Measurements from ENCODE around the gene YY1. TPM values are rescaled to one million over a fixed set of nuclear protein-coding genes. Genes with fewer than 3 reads are reported as not detected.
"Not testable (repeated sequence)": the region's sequence is repeated elsewhere in the genome, so short reads cannot be mapped to it uniquely, and the experiment has no call there.

The YY1 gene
- total RNA-seq, 2 donors from 2014 or later, result 44.4 to 60.7 TPM

- Histone ChIP-seq H3K27ac (no peak overlapping the region), H3K36me3 (no peaks in the 10 kb centered on the region), H3K27me3 (replicated peaks; ENCODE audit: insufficient read depth) (no peaks in the 10 kb centered on the region), H3K4me3 (no peak overlapping the region), H3K9me3 (no peaks in the 10 kb centered on the region), H3K4me1 (replicated peaks) (peaks cover under 1% of the 10 kb centered on the region)
- 68% methylated on average over 7 of the region's 10 CpGs for WGBS
- intact Hi-C loops (cut with DNase I), result no loop called here
- TF ChIP-seq POLR2AphosphoS5 (IDR thresholded peaks at IDR 0.05) (no peak), CTCF (IDR thresholded peaks at IDR 0.05) (no peak), POLR2A (IDR thresholded peaks at IDR 0.05) (no peak)
- DNase-seq (ENCODE audit: low spot score), result no peak
Observed at GRCh38 chr14:100286484-100287191, 47.7 kb downstream of the YY1 start.

GRCh38 chr14:100287202-100287997 is 48.5 kb downstream of the YY1 start:
- TF ChIP-seq POLR2AphosphoS5 (IDR thresholded peaks at IDR 0.05) (no peak), CTCF (IDR thresholded peaks at IDR 0.05) (no peak), POLR2A (IDR thresholded peaks at IDR 0.05) (no peak)
- 74% methylated on average over 12 of the region's 12 CpGs for WGBS
- no peaks in the 10 kb centered on the region for H3K36me3 ChIP-seq
- H3K4me3 ChIP-seq, result no peak overlapping the region
- H3K27me3 ChIP-seq (replicated peaks; ENCODE audit: insufficient read depth), result no peaks in the 10 kb centered on the region
- intact Hi-C loops (cut with DNase I), result no loop called here
- no peak overlapping the region for H3K27ac ChIP-seq
- H3K9me3 ChIP-seq, result no peaks in the 10 kb centered on the region
- DNase-seq (ENCODE audit: low spot score), result no peak
- H3K4me1 ChIP-seq (replicated peaks), result no peaks in the 10 kb centered on the region

GRCh38 chr14:100287998-100288295 is 49.0 kb downstream of the YY1 start:
- H3K36me3 ChIP-seq; H3K4me1 ChIP-seq (replicated peaks); H3K27me3 ChIP-seq (replicated peaks; ENCODE audit: insufficient read depth); H3K9me3 ChIP-seq; H3K27ac ChIP-seq; H3K4me3 ChIP-seq; intact Hi-C loops (cut with DNase I); DNase-seq (ENCODE audit: low spot score): not testable (repeated sequence)
- 82% methylated on average over 8 of the region's 8 CpGs for WGBS

- DNase-seq (ENCODE audit: low spot score), result no peak
- Histone ChIP-seq H3K4me3 (no peak overlapping the region), H3K27me3 (replicated peaks; ENCODE audit: insufficient read depth) (no peaks in the 10 kb centered on the region), H3K36me3 (peaks cover 0 to 4% of the 10 kb centered on the region in 2 donors), H3K9me3 (no peaks in the 10 kb centered on the region), H3K27ac (no peak overlapping the region), H3K4me1 (replicated peaks) (no peaks in the 10 kb centered on the region)
- intact Hi-C loops (cut with DNase I), result no loop called here
- 75% methylated on average over 12 of the region's 12 CpGs for WGBS
- no peak for TF ChIP-seq POLR2AphosphoS5 (IDR thresholded peaks at IDR 0.05)
- TF ChIP-seq CTCF (IDR thresholded peaks at IDR 0.05), result no peak
- TF ChIP-seq POLR2A (IDR thresholded peaks at IDR 0.05), result no peak
Observed at GRCh38 chr14:100288382-100289185, 49.6 kb downstream of the YY1 start.

- no peak overlapping the region for H3K27ac ChIP-seq
- 80% methylated on average over 9 of the region's 9 CpGs for WGBS
- intact Hi-C loops (cut with DNase I), result no loop called here
- H3K36me3 ChIP-seq, result peaks cover 0 to 4% of the 10 kb centered on the region in 2 donors
- no peaks in the 10 kb centered on the region for H3K27me3 ChIP-seq (replicated peaks; ENCODE audit: insufficient read depth)
- DNase-seq (ENCODE audit: low spot score), result no peak
- no peaks in the 10 kb centered on the region for H3K4me1 ChIP-seq (replicated peaks)
- H3K4me3 ChIP-seq, result no peak overlapping the region
- H3K9me3 ChIP-seq, result no peaks in the 10 kb centered on the region
- TF ChIP-seq POLR2AphosphoS5 (IDR thresholded peaks at IDR 0.05) (no peak), POLR2A (IDR thresholded peaks at IDR 0.05) (no peak), CTCF (IDR thresholded peaks at IDR 0.05) (no peak)
Observed at GRCh38 chr14:100289916-100290606, 51.1 kb downstream of the YY1 start.
